Measurements from ENCODE around the gene PLCXD1. TPM values are rescaled to one million over a fixed set of nuclear protein-coding genes. Genes with fewer than 3 reads are reported as not detected.

PLCXD1 gene
- total RNA-seq, 4 donors from 2014 or later: 22.4 to 78.3 (median 54.2) TPM

DNA sequence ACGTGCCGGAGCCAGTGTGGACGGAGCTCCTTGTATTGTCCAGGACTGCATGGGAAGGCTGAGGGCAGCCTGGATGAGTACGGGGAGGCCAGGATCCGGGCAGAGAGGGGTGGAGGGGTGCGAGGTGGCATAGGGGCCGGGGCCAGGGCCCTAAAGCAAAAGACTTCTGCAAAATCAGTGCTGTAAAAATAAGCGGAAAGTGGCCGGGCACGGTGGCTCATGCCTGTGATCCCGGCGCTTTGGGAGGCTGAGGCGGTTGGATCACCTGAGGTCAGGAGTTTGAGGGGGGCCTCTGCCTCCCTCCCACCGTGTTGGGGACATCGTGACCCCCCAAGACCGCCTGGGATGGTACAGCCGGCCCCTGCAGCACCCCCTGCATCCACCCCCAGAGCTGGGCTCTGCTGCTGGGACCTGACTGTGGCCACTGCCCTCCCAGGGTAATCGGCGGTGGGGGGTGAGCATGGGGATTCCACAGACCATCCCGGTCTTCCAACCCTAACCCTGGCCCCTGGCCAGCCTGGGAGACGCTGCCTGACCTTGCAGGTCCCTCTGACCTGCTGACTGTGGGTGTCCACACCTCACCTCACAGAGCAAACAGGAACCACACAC is 23.4 kb upstream of the PLCXD1 start:
- TF ChIP-seq EP300 (IDR thresholded peaks at IDR 0.05): no peak
- no peak for TF ChIP-seq CTCF (IDR thresholded peaks at IDR 0.05)
- TF ChIP-seq POLR2A (IDR thresholded peaks at IDR 0.05): no peak
- Histone ChIP-seq H3K27ac (no peak overlapping the region), H3K9me3 (no peaks in the 10 kb centered on the region), H3K27me3 (peaks cover 8% of the 10 kb centered on the region), H3K4me3 (no peak overlapping the region), H3K36me3 (no peaks in the 10 kb centered on the region), H3K4me1 (peaks cover 10% of the 10 kb centered on the region)
- DNase-seq (ENCODE audit: low spot score in 2 of 2): peak in 1 of 2 donors; percentile 72
- WGBS: 88% methylated on average over 11 of the region's 21 CpGs

GRCh38 chrX:258291-259040 is 22.7 kb upstream of the PLCXD1 start:
- Histone ChIP-seq H3K9me3 (no peaks in the 10 kb centered on the region), H3K4me3 (no peak overlapping the region), H3K36me3 (no peaks in the 10 kb centered on the region), H3K27me3 (peaks cover 8% of the 10 kb centered on the region), H3K4me1 (peaks cover 10% of the 10 kb centered on the region), H3K27ac (no peak overlapping the region)
- WGBS: 73% methylated on average over 3 of the region's 8 CpGs
- no peak for DNase-seq (ENCODE audit: low spot score in 2 of 2)
- TF ChIP-seq POLR2AphosphoS5 (IDR thresholded peaks at IDR 0.05): no peak
- TF ChIP-seq POLR2A (IDR thresholded peaks at IDR 0.05): no peak
- TF ChIP-seq CTCF (IDR thresholded peaks at IDR 0.05): no peak

DNA sequence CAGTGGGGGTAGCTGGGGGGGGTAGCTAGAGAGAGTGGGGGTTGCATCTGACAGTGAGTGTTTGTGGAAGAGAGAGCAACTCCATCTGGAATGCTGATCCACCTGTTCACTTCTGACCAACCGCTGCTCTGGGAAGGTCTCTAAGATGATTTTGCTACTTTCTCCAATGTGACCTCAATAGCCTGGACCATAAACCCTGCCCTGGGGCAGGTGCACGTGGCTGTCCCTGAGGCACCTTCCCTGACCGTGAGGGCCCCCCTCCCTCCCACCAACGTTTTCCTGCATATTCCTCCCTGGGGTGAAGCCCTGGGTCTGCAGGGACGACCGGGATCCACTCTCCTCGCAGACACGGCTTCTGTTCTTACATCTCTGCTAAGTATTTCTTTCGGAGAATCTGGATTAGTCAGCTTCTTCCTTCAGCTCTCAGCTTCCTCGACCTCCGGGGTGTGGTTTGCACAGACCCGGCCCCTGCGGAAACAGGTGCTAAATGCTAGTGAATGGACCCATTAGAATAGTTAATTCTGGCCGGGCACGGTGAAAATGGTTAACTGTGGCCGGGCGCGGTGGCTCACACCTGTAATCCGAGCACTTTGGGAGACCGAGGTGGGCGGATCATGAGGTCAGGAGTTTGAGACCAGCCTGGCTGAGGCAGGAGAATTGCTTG is 21.4 kb upstream of the PLCXD1 start:
- 74% methylated on average over 21 of the region's 21 CpGs for WGBS
- peak in 1 of 2 donors; percentile 69 for DNase-seq (ENCODE audit: low spot score in 2 of 2)

DNA sequence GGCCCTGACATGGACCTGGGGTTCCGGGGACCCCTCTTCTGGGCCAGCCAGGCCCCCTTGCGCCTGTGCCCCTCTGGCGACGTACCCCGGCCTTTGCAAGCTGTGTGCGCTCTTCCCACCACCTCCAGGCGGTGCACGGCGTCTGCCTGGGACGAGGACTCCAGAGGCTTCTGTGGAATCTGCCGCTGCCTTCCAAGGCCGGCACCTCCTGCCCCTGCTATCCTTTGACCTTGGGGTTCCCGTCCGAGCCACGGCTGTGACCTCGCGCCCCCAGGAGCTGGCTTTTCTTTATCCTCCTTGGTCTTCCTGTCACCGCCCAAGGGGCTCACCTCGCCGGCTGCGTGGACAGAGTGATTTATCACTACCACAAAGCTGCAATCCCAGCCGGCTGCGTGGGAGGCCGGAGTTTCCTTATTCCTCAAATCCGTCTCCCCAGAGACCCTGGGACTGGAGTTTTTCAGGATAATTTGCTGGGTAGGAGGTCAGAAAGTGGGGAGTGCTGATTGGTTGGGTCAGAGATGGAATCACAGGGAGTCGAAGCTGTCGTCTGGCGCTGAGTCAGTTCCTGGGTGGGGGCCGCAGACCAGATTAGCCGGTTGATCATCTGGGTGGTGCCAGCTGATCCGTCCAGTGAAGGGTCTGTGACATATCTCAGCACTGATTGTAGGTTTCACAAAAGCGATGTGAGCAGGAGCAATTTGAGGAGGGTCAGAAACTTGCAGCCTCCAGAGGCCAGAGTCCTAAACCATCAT is 19.8 kb upstream of the PLCXD1 start:
- Histone ChIP-seq H3K27me3 (peaks cover 8% of the 10 kb centered on the region), H3K4me1 (peaks cover 10% of the 10 kb centered on the region), H3K27ac (no peak overlapping the region), H3K36me3 (no peaks in the 10 kb centered on the region), H3K4me3 (peak overlapping the region; percentile 2), H3K9me3 (no peaks in the 10 kb centered on the region)
- WGBS: 31% methylated on average over 20 of the region's 32 CpGs
- TF ChIP-seq CTCF (IDR thresholded peaks at IDR 0.05) (no peak), POLR2AphosphoS5 (IDR thresholded peaks at IDR 0.05) (no peak), EP300 (IDR thresholded peaks at IDR 0.05) (no peak), POLR2A (IDR thresholded peaks at IDR 0.05) (no peak)
- peak in 1 of 2 donors; percentile 78 for DNase-seq (ENCODE audit: low spot score in 2 of 2)

More for the DNA sequence above, 21.4 kb upstream of the PLCXD1 start:
- no peak overlapping the region for H3K4me3 ChIP-seq
- H3K4me1 ChIP-seq: peaks cover 10% of the 10 kb centered on the region
- no peak overlapping the region for H3K27ac ChIP-seq
- H3K36me3 ChIP-seq: no peaks in the 10 kb centered on the region
- TF ChIP-seq POLR2AphosphoS5 (IDR thresholded peaks at IDR 0.05): no peak
- TF ChIP-seq POLR2A (IDR thresholded peaks at IDR 0.05): no peak
- TF ChIP-seq CTCF (IDR thresholded peaks at IDR 0.05): no peak
- no peak for TF ChIP-seq EP300 (IDR thresholded peaks at IDR 0.05)
- H3K9me3 ChIP-seq: no peaks in the 10 kb centered on the region
- peaks cover 8% of the 10 kb centered on the region for H3K27me3 ChIP-seq
